NCI-H2029 (cell line): Measurements from ENCODE around the gene SLC26A9.
"Not testable (repeated sequence)": the region's sequence is repeated elsewhere in the genome, so short reads cannot be mapped to it uniquely, and the experiment has no call there.

Experiments
- DNase-seq: peaks from one replicate; lab custom pipeline; 2025; lab: John Stamatoyannopoulos, UW

Gene SLC26A9

GRCh38 chr1:205926213-205926612 lies 17.0 kb downstream of the SLC26A9 start:
- DNase-seq, result no peak

GRCh38 chr1:205925736-205926135 lies 17.5 kb downstream of the SLC26A9 start:
- no peak for DNase-seq

DNA sequence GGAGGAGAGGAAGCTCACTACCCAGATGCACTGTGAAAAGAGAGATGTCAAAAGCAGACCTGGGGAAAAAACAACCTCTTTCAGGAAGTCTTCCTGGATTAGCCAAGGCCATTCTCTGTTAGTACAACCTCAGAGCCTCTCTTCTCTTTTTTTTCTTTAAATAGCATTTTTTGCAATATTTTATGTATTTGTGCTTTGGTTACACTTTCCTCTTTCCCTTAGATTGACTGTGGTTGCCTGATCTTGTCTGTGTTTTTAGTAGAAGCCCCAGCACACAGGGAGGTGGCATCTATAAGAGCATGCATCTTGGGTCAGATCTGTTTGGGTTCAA lies 18.8 kb downstream of the SLC26A9 start:
- no peak for DNase-seq

GRCh38 chr1:205923651-205924459 lies 19.4 kb downstream of the SLC26A9 start:
- no peak for DNase-seq

GRCh38 chr1:205922806-205923205 lies 20.4 kb downstream of the SLC26A9 start:
- DNase-seq, result no peak

GRCh38 chr1:205922314-205922713 lies 20.9 kb downstream of the SLC26A9 start:
- no peak for DNase-seq

- no peak for DNase-seq
These were observed 21.7 kb downstream of the SLC26A9 start for GRCh38 chr1:205921570-205921909.

- no peak for DNase-seq
These were observed 22.2 kb downstream of the SLC26A9 start for GRCh38 chr1:205920861-205921569.

DNA sequence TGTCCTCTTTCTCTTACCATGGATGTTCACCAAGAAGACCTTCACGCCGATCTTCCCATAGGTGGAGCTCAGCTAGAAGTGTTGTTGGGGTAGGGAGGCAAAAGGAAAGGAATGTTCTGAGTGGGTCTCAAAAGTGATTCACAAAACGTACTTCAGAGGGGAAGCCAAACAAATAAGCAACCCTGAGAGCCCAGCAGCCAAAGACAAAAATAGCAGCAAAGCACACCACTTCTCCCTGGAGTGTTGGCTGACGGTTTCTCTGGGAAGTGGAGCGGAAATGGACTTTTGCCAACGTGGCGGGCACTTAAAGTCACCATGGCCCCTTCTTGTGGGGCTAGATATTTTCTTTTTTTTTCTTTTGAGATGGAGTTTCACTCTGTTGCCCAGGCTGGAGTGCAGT lies 23.1 kb downstream of the SLC26A9 start:
- DNase-seq, result peak; percentile 89

- peak; percentile 63 for DNase-seq
These were observed 24.1 kb downstream of the SLC26A9 start for GRCh38 chr1:205918955-205919746.

DNA sequence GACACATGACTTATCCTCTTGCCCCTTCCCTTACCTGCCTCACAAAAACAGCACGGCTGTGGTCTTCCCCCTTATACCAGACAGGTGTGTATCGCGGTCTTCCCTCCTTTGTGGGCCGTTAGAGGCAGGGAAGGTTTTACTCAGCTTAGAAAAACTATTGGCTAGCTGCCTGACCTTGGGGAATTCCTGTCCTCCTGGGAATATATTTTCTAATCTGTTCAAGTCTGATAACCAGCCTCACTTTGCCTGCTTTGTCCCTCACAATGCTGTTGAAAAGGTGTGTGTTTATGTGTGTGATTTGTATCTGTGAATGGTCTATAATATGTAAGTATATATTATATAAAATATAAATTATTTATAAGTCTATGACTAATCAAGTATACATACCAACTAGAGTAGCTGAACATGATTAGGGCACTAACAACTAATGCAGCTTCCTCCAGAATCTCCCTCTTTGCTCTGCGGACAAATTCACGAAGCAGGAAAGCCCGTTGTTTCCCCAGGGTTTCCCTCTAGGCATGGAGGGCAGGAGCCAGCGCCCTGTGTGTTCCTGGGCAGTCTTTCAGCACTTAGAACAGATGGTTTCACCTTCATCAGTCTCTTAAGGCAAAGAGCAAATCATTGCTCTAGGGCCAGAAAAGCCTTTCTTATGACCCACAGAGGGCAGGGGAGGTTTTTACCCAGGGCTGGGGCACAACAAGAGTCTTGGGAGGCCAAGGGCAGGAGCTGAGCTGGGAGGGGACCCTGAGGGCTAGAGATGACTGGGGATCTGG lies 25.6 kb downstream of the SLC26A9 start:
- no peak for DNase-seq

DNA sequence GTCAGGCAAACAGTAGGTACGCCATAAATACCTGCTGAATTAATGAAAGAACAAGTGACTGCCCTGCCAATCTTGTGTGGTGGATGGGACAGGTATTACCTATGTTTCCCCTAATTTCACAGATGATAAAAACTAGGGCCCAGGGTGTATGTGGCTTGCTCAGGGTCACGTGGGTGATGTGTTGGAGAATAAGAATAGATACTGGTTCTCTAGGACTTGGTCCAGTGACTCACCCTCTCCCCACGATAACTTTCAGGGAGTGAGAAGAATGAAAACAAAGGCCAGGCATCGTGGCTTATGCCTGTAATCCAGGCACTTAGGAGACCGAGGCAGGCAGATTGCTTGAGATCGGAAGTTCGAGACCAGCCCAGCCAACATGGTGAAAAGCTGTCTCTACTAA lies 26.7 kb downstream of the SLC26A9 start:
- no peak for DNase-seq

GRCh38 chr1:205915354-205915990 lies 27.8 kb downstream of the SLC26A9 start:
- DNase-seq, result no peak

- no peak for DNase-seq
These were observed 28.5 kb downstream of the SLC26A9 start for GRCh38 chr1:205914730-205915129.

DNA sequence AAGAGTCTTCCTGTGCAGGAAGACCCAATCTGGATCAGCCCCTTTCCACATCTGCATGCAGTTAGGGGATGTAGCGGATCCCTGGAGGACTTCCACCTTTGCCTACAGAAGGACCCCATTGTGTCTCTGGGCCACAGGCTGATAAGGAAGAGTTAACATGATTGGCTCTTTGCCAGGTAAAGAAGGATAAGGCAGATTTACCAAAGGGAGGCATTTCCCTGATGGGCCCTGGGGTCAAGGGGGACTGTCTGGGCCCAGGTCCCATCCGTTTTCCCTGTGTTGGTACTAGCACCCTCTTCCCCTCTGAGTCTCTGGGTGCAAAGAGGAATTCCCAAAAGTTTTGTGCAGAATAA lies 29.1 kb downstream of the SLC26A9 start:
- no peak for DNase-seq

DNA sequence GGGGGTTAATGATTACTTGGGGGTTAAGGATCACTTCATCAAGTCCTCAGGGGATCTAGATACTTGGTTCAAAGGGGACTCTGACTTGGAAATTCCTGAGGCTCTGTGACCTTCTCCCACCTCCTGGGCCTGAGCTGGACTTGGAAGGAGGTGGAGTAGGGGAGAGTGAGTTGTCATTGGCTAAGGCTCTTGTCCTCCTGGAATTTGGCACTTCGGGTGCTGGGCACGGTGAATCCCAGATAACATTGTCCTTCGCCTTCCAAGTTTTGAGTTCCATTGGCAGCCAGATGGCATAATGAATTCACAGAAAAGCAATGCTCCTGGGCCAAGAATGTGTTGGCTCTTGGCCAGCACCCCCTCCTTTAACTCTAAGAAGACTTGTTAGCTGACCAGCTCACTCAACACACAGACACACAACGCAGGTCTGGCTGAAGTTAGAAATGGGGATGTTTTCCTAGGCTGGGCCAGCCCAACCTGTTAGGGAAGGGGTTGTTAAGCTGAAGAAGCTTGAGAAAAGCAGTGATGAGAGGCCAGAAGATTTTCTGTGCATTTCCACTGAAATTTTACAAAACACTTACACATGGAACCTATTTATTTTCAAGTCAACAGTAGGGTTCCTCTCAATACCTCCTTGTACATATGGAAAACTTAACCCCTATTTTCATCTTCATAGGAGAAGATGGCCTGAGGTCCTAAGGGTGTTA lies 29.7 kb downstream of the SLC26A9 start:
- DNase-seq, result no peak

DNA sequence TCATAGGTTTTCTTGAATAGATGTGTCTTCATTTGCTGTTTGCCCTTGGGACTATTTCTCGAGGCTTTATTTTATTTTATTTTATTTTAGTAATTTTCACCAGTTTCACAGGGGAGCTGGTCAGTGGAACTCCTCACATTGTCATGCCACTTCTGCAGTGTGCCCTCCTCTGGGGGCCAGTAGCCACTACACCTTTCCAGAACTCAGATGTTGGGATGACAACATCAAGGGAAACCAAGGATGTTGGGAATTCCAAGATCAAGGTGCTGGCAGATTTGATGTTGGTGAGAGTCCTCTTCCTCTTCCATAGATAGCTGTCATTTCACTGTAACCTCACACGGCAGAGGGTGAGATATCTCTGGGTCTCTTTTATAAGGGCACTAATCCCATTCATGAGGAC lies 35.5 kb downstream of the SLC26A9 start:
- DNase-seq, result no peak

DNA sequence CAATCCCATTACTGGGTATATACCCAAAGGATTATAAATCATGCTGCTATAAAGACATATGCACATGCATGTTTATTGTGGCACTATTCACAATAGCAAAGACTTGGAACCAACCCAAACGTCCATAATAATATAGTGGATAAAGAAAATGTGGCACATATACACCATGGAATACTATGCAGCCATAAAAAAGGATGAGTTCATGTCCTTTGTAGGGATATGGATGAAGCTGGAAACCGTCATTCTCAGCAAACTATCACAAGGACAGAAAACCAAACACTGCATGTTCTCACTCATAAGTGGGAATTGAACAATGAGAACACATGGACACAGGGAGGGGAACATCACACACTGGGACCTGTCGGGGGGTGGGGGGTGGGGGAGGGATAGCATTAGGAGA lies 38.2 kb downstream of the SLC26A9 start:
- not testable (repeated sequence) for DNase-seq

DNA sequence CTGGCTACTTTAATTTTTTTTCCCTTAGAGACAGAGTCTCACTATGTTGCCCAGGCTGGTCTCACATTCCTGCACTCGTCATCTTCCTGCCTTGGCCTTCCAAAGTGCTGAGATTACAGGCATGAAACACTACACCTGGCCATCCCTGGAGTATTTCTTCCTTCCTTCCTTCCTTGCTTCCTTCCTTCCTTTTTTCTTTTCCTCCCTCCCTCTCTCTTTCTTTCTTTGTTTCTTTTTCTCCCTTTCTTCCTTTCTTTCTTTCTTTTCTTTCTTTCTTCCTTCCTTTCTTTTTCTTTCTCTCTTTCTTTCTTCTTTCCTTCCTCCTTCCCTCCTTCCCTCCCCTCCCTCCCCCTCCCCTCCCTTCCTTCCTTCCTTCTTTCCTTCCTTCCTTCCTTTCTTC lies 46.9 kb downstream of the SLC26A9 start:
- no peak for DNase-seq

DNA sequence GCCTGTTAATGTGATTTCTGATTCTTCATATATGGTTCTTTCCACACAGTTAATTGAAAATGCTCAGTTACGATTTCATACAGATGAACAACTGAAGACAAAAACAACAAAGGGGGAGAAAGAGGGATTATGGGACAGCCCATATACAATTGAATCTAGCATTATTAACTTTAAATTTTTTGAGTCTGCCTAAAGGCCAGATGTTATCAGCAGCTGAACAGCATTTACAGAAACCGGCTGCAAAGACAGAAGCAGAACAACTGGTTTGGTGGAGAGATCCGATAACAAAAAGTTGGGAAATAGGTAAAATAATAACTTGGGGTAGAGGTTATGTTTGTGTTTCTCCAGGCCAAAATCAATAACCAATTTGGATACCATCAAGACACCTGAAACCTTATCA lies 49.1 kb downstream of the SLC26A9 start:
- DNase-seq, result not testable (repeated sequence)

DNA sequence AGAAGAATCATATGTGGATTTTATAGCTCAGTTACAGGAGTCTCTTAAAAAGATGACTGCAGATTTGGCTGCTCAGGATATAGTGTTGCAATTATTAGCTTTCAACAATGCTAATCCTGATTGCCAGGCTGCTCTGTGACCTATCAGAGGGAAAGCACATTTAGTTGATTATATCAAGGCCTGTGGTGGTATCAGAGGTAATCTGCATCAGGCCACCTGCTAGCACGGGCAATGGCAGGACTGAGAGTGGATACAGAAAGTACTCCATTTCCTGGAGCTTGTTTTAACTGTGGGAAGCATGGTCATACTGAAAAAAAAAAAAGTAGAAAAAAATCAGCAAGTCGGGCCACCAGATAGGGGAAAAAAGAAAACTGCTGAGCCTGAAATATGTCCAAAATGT lies 51.1 kb downstream of the SLC26A9 start:
- DNase-seq, result not testable (repeated sequence)
